ENCODE measurements around the gene FGB. TPM values are rescaled to one million over a fixed set of nuclear protein-coding genes. Genes with fewer than 3 reads are reported as not detected.

The FGB gene
- total and polyA plus RNA-seq, 2 of the 13 experiments (the other 11 are each of a cell fraction or from before 2014, with no cell fraction given): 226 to 784 TPM

DNA sequence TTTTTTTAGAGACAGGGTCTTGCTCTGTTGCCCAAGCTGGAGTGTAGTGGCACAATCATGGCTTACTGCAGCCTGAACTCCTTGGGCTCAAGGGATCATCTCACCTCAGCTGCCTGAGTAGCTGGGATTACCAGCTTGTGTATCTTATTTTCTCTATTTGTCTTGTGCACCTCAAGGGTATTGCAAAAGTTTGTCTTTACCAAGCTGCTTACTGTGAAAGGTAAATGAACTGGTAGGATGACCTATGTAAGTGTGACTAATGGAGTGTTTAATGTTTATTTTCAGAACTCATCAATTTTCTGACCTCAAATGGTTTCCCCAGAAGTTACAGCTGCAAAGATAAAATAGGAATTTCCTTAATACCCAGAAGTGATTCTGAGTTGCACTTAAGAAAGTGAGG, 33.0 kb downstream of the FGB start (continued):
- TF ChIP-seq, protein P1, sequence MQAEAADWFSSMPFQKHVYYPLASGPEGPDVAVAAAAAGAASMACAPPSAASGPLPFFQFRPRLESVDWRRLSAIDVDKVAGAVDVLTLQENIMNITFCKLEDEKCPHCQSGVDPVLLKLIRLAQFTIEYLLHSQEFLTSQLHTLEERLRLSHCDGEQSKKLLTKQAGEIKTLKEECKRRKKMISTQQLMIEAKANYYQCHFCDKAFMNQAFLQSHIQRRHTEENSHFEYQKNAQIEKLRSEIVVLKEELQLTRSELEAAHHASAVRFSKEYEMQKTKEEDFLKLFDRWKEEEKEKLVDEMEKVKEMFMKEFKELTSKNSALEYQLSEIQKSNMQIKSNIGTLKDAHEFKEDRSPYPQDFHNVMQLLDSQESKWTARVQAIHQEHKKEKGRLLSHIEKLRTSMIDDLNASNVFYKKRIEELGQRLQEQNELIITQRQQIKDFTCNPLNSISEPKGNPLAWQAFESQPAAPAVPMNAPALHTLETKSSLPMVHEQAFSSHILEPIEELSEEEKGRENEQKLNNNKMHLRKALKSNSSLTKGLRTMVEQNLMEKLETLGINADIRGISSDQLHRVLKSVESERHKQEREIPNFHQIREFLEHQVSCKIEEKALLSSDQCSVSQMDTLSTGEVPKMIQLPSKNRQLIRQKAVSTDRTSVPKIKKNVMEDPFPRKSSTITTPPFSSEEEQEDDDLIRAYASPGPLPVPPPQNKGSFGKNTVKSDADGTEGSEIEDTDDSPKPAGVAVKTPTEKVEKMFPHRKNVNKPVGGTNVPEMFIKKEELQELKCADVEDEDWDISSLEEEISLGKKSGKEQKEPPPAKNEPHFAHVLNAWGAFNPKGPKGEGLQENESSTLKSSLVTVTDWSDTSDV (CRISPR knock-in tag; IDR thresholded peaks at IDR 0.05): no peak
- TF ChIP-seq RXRA (CRISPR knock-in tag; IDR thresholded peaks at IDR 0.05): peak; percentile 62; the same call in 1 of the 2 replicates
- TF ChIP-seq ZNF263 (CRISPR knock-in tag; IDR thresholded peaks at IDR 0.05): no peak
- TF ChIP-seq CBFB (CRISPR knock-in tag; IDR thresholded peaks at IDR 0.05): 0 out of 2 replicates have a peak, but pooled peaks have one; percentile 36
- TF ChIP-seq ZBTB42 (CRISPR knock-in tag; IDR thresholded peaks at IDR 0.05): no peak
- peak; percentile 97 for TF ChIP-seq FOXA3 (CRISPR knock-in tag; IDR thresholded peaks at IDR 0.05)
- no peak for TF ChIP-seq RFX3 (CRISPR knock-in tag; IDR thresholded peaks at IDR 0.05)
- peak; percentile 89 for TF ChIP-seq SALL1 (CRISPR knock-in tag; IDR thresholded peaks at IDR 0.05)
- peak; percentile 98 for TF ChIP-seq RXRB (CRISPR knock-in tag; IDR thresholded peaks at IDR 0.05; ENCODE audit: borderline replicate concordance)
- peak; percentile 99 for TF ChIP-seq GATAD2A (CRISPR knock-in tag; IDR thresholded peaks at IDR 0.05)
- TF ChIP-seq SMAD3 (CRISPR knock-in tag; IDR thresholded peaks at IDR 0.05): 0 out of 2 replicates have a peak, but pooled peaks have one; percentile 27
- TF ChIP-seq ZNF205 (CRISPR knock-in tag; IDR thresholded peaks at IDR 0.05): peak; percentile 86
- no peak for TF ChIP-seq KDM5A (IDR thresholded peaks at IDR 0.05; ENCODE audit: borderline replicate concordance, low read length)
- no peak for TF ChIP-seq ZNF451 (CRISPR knock-in tag; IDR thresholded peaks at IDR 0.05)
- TF ChIP-seq KMT2A (CRISPR knock-in tag; IDR thresholded peaks at IDR 0.05): peak; percentile 27; the same call in 1 of the 2 replicates
- TF ChIP-seq ZNF329 (CRISPR knock-in tag; IDR thresholded peaks at IDR 0.05; ENCODE audit: low read depth): no peak
- TF ChIP-seq, protein P2, sequence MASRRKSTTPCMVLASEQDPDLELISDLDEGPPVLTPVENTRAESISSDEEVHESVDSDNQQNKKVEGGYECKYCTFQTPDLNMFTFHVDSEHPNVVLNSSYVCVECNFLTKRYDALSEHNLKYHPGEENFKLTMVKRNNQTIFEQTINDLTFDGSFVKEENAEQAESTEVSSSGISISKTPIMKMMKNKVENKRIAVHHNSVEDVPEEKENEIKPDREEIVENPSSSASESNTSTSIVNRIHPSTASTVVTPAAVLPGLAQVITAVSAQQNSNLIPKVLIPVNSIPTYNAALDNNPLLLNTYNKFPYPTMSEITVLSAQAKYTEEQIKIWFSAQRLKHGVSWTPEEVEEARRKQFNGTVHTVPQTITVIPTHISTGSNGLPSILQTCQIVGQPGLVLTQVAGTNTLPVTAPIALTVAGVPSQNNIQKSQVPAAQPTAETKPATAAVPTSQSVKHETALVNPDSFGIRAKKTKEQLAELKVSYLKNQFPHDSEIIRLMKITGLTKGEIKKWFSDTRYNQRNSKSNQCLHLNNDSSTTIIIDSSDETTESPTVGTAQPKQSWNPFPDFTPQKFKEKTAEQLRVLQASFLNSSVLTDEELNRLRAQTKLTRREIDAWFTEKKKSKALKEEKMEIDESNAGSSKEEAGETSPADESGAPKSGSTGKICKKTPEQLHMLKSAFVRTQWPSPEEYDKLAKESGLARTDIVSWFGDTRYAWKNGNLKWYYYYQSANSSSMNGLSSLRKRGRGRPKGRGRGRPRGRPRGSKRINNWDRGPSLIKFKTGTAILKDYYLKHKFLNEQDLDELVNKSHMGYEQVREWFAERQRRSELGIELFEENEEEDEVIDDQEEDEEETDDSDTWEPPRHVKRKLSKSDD (CRISPR knock-in tag; IDR thresholded peaks at IDR 0.05; ENCODE audit: low read depth): peak; percentile 58; the same call in 1 of the 2 replicates
- TF ChIP-seq, protein P3, sequence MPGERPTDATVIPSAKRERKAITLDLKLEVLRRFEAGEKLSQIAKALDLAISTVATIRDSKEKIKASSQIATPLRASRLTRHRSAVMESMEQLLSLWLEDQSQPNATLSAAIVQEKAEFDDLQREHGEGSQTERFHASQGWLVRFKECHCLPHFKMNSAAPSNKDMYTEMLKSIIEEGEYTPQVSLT (CRISPR knock-in tag; IDR thresholded peaks at IDR 0.05; ENCODE audit: borderline replicate concordance, low read depth): no peak
- TF ChIP-seq, protein P4, sequence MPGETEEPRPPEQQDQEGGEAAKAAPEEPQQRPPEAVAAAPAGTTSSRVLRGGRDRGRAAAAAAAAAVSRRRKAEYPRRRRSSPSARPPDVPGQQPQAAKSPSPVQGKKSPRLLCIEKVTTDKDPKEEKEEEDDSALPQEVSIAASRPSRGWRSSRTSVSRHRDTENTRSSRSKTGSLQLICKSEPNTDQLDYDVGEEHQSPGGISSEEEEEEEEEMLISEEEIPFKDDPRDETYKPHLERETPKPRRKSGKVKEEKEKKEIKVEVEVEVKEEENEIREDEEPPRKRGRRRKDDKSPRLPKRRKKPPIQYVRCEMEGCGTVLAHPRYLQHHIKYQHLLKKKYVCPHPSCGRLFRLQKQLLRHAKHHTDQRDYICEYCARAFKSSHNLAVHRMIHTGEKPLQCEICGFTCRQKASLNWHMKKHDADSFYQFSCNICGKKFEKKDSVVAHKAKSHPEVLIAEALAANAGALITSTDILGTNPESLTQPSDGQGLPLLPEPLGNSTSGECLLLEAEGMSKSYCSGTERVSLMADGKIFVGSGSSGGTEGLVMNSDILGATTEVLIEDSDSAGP (CRISPR knock-in tag; IDR thresholded peaks at IDR 0.05; ENCODE audit: borderline replicate concordance): no peak
- peak; percentile 96 for TF ChIP-seq NCOA2 (CRISPR knock-in tag; IDR thresholded peaks at IDR 0.05)
- TF ChIP-seq, protein P5, sequence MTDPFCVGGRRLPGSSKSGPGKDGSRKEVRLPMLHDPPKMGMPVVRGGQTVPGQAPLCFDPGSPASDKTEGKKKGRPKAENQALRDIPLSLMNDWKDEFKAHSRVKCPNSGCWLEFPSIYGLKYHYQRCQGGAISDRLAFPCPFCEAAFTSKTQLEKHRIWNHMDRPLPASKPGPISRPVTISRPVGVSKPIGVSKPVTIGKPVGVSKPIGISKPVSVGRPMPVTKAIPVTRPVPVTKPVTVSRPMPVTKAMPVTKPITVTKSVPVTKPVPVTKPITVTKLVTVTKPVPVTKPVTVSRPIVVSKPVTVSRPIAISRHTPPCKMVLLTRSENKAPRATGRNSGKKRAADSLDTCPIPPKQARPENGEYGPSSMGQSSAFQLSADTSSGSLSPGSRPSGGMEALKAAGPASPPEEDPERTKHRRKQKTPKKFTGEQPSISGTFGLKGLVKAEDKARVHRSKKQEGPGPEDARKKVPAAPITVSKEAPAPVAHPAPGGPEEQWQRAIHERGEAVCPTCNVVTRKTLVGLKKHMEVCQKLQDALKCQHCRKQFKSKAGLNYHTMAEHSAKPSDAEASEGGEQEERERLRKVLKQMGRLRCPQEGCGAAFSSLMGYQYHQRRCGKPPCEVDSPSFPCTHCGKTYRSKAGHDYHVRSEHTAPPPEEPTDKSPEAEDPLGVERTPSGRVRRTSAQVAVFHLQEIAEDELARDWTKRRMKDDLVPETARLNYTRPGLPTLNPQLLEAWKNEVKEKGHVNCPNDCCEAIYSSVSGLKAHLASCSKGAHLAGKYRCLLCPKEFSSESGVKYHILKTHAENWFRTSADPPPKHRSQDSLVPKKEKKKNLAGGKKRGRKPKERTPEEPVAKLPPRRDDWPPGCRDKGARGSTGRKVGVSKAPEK (CRISPR knock-in tag; IDR thresholded peaks at IDR 0.05; ENCODE audit: borderline replicate concordance): peak; percentile 51; the same call in 1 of the 2 replicates
